GM04503 (cell line): ENCODE data around the gene CT55.
"Not testable (repeated sequence)": the region's sequence is repeated elsewhere in the genome, so short reads cannot be mapped to it uniquely, and the experiment has no call there.

Experiments
- DNase-seq: peaks from one replicate; pipeline ENCODE4 v3.0.0-alpha.2; 2012; ENCODE audit warnings: low read depth

Gene CT55

GRCh38 chrX:135170877-135171519, at the start of gene CT55:
Gene CT55 (minus strand): TSS chrX:135171398. CDS start chrX:135171171, 227 bp downstream.
- DNase-seq, result no peak

- no peak for DNase-seq
Measured at GRCh38 chrX:135213200-135213844, 42.1 kb upstream of the CT55 start.

- DNase-seq, result not testable (repeated sequence)
Measured at GRCh38 chrX:135206427-135206826, 35.2 kb upstream of the CT55 start.

GRCh38 chrX:135200297-135200696, 29.1 kb upstream of the CT55 start:
- DNase-seq, result no peak

- DNase-seq, result no peak
Measured at GRCh38 chrX:135194684-135195083, 23.5 kb upstream of the CT55 start.

GRCh38 chrX:135193740-135194139, 22.5 kb upstream of the CT55 start:
- DNase-seq, result no peak

- DNase-seq, result no peak
Measured at GRCh38 chrX:135191838-135192237, 20.6 kb upstream of the CT55 start.

GRCh38 chrX:135185795-135186443, 14.7 kb upstream of the CT55 start:
- DNase-seq, result peak; percentile 7

GRCh38 chrX:135178636-135179035, 7.4 kb upstream of the CT55 start:
- no peak for DNase-seq

GRCh38 chrX:135170468-135170867, 730 bp downstream of the CT55 start:
- no peak for DNase-seq

- DNase-seq, result not testable (repeated sequence)
Measured at GRCh38 chrX:135169534-135169933, 1.7 kb downstream of the CT55 start.

- no peak for DNase-seq
Measured at GRCh38 chrX:135168486-135168885, 2.7 kb downstream of the CT55 start.

- not testable (repeated sequence) for DNase-seq
Measured at GRCh38 chrX:135154688-135155087, 16.5 kb downstream of the CT55 start.

GRCh38 chrX:135126145-135126544, 45.1 kb downstream of the CT55 start:
- DNase-seq, result not testable (repeated sequence)

GRCh38 chrX:135120056-135120576, 51.1 kb downstream of the CT55 start, which contains the start of gene ETDB:
Gene ETDB (minus strand): TSS chrX:135120526. CDS start chrX:135119261, 1,265 bp downstream.
- not testable (repeated sequence) for DNase-seq

GRCh38 chrX:135116064-135116463, 55.1 kb downstream of the CT55 start:
- DNase-seq, result not testable (repeated sequence)

GRCh38 chrX:135114392-135114791, 56.8 kb downstream of the CT55 start:
- DNase-seq, result no peak

GRCh38 chrX:135112743-135113142, 58.5 kb downstream of the CT55 start:
- DNase-seq, result no peak

- no peak for DNase-seq
Measured at GRCh38 chrX:135112096-135112729, 59.0 kb downstream of the CT55 start.

GRCh38 chrX:135109554-135109953, 61.6 kb downstream of the CT55 start:
- DNase-seq, result no peak
